GM21360 (cell line): ENCODE data around the gene TC2N.
"Not testable (repeated sequence)": the region's sequence is repeated elsewhere in the genome, so short reads cannot be mapped to it uniquely, and the experiment has no call there.

ENCODE experiments used
- ATAC-seq: cut with Tn5 transposase; IDR thresholded peaks from one replicate; pipeline ENCODE4 v1.9.1; 2021; ENCODE audit warnings: mild to moderate bottlenecking, moderate library complexity; ENCODE audit not compliant: unreplicated experiment

TC2N gene

GRCh38 chr14:91835197-91835919 lies 32.0 kb downstream of the TC2N start:
- no peak for ATAC-seq

- ATAC-seq, result no peak
These were observed 32.8 kb downstream of the TC2N start for GRCh38 chr14:91834571-91834970.

GRCh38 chr14:91831337-91831736 lies 36.0 kb downstream of the TC2N start:
- no peak for ATAC-seq

- peak; percentile 80 for ATAC-seq
These were observed 36.6 kb downstream of the TC2N start for GRCh38 chr14:91830777-91831176.

GRCh38 chr14:91829511-91829910 lies 37.8 kb downstream of the TC2N start:
- no peak for ATAC-seq

GRCh38 chr14:91827746-91828145 lies 39.6 kb downstream of the TC2N start:
- no peak for ATAC-seq

GRCh38 chr14:91817566-91818325 lies 49.6 kb downstream of the TC2N start:
- peak; percentile 75 for ATAC-seq

- no peak for ATAC-seq
These were observed 53.0 kb downstream of the TC2N start for GRCh38 chr14:91814317-91814716.

GRCh38 chr14:91810699-91811098 lies 56.6 kb downstream of the TC2N start:
- no peak for ATAC-seq

GRCh38 chr14:91806716-91807115 lies 60.6 kb downstream of the TC2N start:
- no peak for ATAC-seq

GRCh38 chr14:91806094-91806493 lies 61.2 kb downstream of the TC2N start:
- ATAC-seq, result not testable (repeated sequence)

- no peak for ATAC-seq
These were observed 61.7 kb downstream of the TC2N start for GRCh38 chr14:91805659-91806058.

GRCh38 chr14:91801358-91801757 lies 66.0 kb downstream of the TC2N start:
- ATAC-seq, result no peak

GRCh38 chr14:91796617-91797347 lies 70.6 kb downstream of the TC2N start:
- no peak for ATAC-seq

- ATAC-seq, result no peak
These were observed 73.6 kb downstream of the TC2N start for GRCh38 chr14:91793704-91794103.

GRCh38 chr14:91786188-91786587 lies 81.1 kb downstream of the TC2N start:
- ATAC-seq, result no peak

GRCh38 chr14:91780452-91780851 lies 86.9 kb downstream of the TC2N start:
- no peak for ATAC-seq

GRCh38 chr14:91778217-91778616 lies 89.1 kb downstream of the TC2N start:
- ATAC-seq, result no peak

GRCh38 chr14:91774140-91775096 lies 92.9 kb downstream of the TC2N start:
- no peak for ATAC-seq

- ATAC-seq, result no peak
These were observed 97.2 kb downstream of the TC2N start for GRCh38 chr14:91770185-91770584.
